ENCODE data around the gene DDX6.
"Not testable (repeated sequence)": the region's sequence is repeated elsewhere in the genome, so short reads cannot be mapped to it uniquely, and the experiment has no call there.

DDX6 gene

GRCh38 chr11:118791111-118791960, at the start of gene DDX6:
Gene DDX6 (minus strand): TSS chr11:118791164. CDS start chr11:118786251, 4,913 bp downstream.
- peak; percentile 86 for DNase-seq

- no peak for DNase-seq
Observed at GRCh38 chr11:118838905-118839553, 48.1 kb upstream of the DDX6 start.

- DNase-seq: no peak
Observed at GRCh38 chr11:118837868-118838267, 46.9 kb upstream of the DDX6 start.

GRCh38 chr11:118834427-118835028, 43.6 kb upstream of the DDX6 start:
- peak; percentile 13 for DNase-seq

GRCh38 chr11:118827118-118827517, 36.2 kb upstream of the DDX6 start:
- DNase-seq: no peak

GRCh38 chr11:118822936-118823510, 32.1 kb upstream of the DDX6 start:
- not testable (repeated sequence) for DNase-seq

- DNase-seq: no peak
Observed at GRCh38 chr11:118820412-118821357, 29.7 kb upstream of the DDX6 start.

GRCh38 chr11:118820025-118820379, 29.0 kb upstream of the DDX6 start:
- DNase-seq: not testable (repeated sequence)

- no peak for DNase-seq
Observed at GRCh38 chr11:118819334-118820024, 28.5 kb upstream of the DDX6 start.

GRCh38 chr11:118818130-118818529, 27.2 kb upstream of the DDX6 start:
- DNase-seq: no peak

GRCh38 chr11:118813551-118813950, 22.6 kb upstream of the DDX6 start:
- no peak for DNase-seq

GRCh38 chr11:118812485-118812884, 21.5 kb upstream of the DDX6 start:
- DNase-seq: no peak

- DNase-seq: no peak
Observed at GRCh38 chr11:118807800-118808778, 17.1 kb upstream of the DDX6 start.

GRCh38 chr11:118806400-118806799, 15.4 kb upstream of the DDX6 start:
- no peak for DNase-seq

- DNase-seq: no peak
Observed at GRCh38 chr11:118804094-118804493, 13.1 kb upstream of the DDX6 start.

- no peak for DNase-seq
Observed at GRCh38 chr11:118799372-118799771, 8.4 kb upstream of the DDX6 start.

GRCh38 chr11:118797510-118797909, 6.5 kb upstream of the DDX6 start:
- DNase-seq: no peak

GRCh38 chr11:118792570-118793124, 1.7 kb upstream of the DDX6 start:
- DNase-seq: peak; percentile 91

- DNase-seq: peak; percentile 21
Observed at GRCh38 chr11:118791961-118792569, 1.1 kb upstream of the DDX6 start.
